ENCODE measurements around the gene MAML3. TPM values are rescaled to one million over a fixed set of nuclear protein-coding genes. Genes with fewer than 3 reads are reported as not detected.

Gene MAML3
- total and polyA plus RNA-seq, 2 experiments from 2014 or later = 1.7 to 6.5 TPM

DNA sequence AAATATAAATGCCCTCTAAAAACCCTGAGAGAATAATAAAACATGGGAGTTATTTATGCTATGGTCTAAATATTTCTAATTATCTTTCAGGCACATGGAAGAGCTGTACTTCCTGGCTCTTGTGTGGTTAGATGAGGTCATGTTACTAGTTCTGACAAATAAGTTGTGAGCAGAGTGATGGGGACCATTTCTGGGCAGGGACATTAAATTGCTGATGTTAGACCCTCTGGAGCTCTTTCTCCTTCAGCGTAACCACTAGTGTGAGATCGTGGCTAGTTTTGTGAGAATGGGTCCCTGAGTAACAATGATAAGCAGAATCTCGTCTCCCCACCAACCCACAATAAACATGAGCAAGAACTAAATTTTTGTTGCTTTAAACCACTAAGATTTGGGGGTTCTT lies 108.0 kb downstream of the MAML3 start:
- 0 out of 2 replicates have a peak overlapping the region, but pooled peaks have one; percentile 4 for H3K4me3 ChIP-seq
- H3K27me3 ChIP-seq (ENCODE audit: insufficient read depth) = no peaks in the 10 kb centered on the region
- Mint-ChIP-seq H3K27me3 (ENCODE audit: insufficient read depth, low read depth, poor library complexity) (peaks cover 8% of the 10 kb centered on the region), H3K4me1 (peaks cover 57% of the 10 kb centered on the region), H3K27ac (peak overlapping the region; percentile 67), H3K9me3 (no peaks in the 10 kb centered on the region), H3K4me3 (no peak overlapping the region), H3K36me3 (ENCODE audit: low read depth) (no peaks in the 10 kb centered on the region)
- peak overlapping the region; percentile 52 for H3K4me2 ChIP-seq
- no peaks in the 10 kb centered on the region for H3K9me2 ChIP-seq (ENCODE audit: insufficient read depth)
- H3K4me1 ChIP-seq (ENCODE audit: insufficient read depth) = peaks cover 41% of the 10 kb centered on the region
- no peaks in the 10 kb centered on the region for H3K79me2 ChIP-seq (replicated peaks; ENCODE audit: insufficient read depth)
- no peaks in the 10 kb centered on the region for H3F3A ChIP-seq (replicated peaks; ENCODE audit: low read depth)
- H4K20me1 ChIP-seq (replicated peaks; ENCODE audit: insufficient read depth) = no peaks in the 10 kb centered on the region
- no peak overlapping the region for H2AFZ ChIP-seq
- H3K27ac ChIP-seq (ENCODE audit: low read depth) = peak overlapping the region; percentile 34
- H3K36me3 ChIP-seq (ENCODE audit: insufficient read depth) = no peaks in the 10 kb centered on the region
- no peak for DNase-seq (ENCODE audit: low spot score)
- ATAC-seq = no peak
- TF ChIP-seq CREB1 (CRISPR knock-in tag; IDR thresholded peaks at IDR 0.05; ENCODE audit: low read depth) = no peak
- no peak for TF ChIP-seq EZH2 (IDR thresholded peaks at IDR 0.05; ENCODE audit: low read depth, unreplicated experiment)
- TF ChIP-seq, protein P1, sequence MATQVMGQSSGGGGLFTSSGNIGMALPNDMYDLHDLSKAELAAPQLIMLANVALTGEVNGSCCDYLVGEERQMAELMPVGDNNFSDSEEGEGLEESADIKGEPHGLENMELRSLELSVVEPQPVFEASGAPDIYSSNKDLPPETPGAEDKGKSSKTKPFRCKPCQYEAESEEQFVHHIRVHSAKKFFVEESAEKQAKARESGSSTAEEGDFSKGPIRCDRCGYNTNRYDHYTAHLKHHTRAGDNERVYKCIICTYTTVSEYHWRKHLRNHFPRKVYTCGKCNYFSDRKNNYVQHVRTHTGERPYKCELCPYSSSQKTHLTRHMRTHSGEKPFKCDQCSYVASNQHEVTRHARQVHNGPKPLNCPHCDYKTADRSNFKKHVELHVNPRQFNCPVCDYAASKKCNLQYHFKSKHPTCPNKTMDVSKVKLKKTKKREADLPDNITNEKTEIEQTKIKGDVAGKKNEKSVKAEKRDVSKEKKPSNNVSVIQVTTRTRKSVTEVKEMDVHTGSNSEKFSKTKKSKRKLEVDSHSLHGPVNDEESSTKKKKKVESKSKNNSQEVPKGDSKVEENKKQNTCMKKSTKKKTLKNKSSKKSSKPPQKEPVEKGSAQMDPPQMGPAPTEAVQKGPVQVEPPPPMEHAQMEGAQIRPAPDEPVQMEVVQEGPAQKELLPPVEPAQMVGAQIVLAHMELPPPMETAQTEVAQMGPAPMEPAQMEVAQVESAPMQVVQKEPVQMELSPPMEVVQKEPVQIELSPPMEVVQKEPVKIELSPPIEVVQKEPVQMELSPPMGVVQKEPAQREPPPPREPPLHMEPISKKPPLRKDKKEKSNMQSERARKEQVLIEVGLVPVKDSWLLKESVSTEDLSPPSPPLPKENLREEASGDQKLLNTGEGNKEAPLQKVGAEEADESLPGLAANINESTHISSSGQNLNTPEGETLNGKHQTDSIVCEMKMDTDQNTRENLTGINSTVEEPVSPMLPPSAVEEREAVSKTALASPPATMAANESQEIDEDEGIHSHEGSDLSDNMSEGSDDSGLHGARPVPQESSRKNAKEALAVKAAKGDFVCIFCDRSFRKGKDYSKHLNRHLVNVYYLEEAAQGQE (IDR thresholded peaks at IDR 0.05; ENCODE audit: unreplicated experiment) = no peak
- TF ChIP-seq, protein P2, sequence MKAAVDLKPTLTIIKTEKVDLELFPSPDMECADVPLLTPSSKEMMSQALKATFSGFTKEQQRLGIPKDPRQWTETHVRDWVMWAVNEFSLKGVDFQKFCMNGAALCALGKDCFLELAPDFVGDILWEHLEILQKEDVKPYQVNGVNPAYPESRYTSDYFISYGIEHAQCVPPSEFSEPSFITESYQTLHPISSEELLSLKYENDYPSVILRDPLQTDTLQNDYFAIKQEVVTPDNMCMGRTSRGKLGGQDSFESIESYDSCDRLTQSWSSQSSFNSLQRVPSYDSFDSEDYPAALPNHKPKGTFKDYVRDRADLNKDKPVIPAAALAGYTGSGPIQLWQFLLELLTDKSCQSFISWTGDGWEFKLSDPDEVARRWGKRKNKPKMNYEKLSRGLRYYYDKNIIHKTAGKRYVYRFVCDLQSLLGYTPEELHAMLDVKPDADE (IDR thresholded peaks at IDR 0.05) = no peak
- TF ChIP-seq EZH2phosphoT487 (IDR thresholded peaks at IDR 0.05; ENCODE audit: unreplicated experiment) = no peak
- TF ChIP-seq POLR2AphosphoS5 (IDR thresholded peaks at IDR 0.05; ENCODE audit: low read depth) = no peak
- no peak for TF ChIP-seq ZNF331 (CRISPR knock-in tag; IDR thresholded peaks at IDR 0.05; ENCODE audit: low read depth)
- no peak for TF ChIP-seq NANOG (IDR thresholded peaks at IDR 0.05; ENCODE audit: borderline replicate concordance)
- TF ChIP-seq, protein P3, sequence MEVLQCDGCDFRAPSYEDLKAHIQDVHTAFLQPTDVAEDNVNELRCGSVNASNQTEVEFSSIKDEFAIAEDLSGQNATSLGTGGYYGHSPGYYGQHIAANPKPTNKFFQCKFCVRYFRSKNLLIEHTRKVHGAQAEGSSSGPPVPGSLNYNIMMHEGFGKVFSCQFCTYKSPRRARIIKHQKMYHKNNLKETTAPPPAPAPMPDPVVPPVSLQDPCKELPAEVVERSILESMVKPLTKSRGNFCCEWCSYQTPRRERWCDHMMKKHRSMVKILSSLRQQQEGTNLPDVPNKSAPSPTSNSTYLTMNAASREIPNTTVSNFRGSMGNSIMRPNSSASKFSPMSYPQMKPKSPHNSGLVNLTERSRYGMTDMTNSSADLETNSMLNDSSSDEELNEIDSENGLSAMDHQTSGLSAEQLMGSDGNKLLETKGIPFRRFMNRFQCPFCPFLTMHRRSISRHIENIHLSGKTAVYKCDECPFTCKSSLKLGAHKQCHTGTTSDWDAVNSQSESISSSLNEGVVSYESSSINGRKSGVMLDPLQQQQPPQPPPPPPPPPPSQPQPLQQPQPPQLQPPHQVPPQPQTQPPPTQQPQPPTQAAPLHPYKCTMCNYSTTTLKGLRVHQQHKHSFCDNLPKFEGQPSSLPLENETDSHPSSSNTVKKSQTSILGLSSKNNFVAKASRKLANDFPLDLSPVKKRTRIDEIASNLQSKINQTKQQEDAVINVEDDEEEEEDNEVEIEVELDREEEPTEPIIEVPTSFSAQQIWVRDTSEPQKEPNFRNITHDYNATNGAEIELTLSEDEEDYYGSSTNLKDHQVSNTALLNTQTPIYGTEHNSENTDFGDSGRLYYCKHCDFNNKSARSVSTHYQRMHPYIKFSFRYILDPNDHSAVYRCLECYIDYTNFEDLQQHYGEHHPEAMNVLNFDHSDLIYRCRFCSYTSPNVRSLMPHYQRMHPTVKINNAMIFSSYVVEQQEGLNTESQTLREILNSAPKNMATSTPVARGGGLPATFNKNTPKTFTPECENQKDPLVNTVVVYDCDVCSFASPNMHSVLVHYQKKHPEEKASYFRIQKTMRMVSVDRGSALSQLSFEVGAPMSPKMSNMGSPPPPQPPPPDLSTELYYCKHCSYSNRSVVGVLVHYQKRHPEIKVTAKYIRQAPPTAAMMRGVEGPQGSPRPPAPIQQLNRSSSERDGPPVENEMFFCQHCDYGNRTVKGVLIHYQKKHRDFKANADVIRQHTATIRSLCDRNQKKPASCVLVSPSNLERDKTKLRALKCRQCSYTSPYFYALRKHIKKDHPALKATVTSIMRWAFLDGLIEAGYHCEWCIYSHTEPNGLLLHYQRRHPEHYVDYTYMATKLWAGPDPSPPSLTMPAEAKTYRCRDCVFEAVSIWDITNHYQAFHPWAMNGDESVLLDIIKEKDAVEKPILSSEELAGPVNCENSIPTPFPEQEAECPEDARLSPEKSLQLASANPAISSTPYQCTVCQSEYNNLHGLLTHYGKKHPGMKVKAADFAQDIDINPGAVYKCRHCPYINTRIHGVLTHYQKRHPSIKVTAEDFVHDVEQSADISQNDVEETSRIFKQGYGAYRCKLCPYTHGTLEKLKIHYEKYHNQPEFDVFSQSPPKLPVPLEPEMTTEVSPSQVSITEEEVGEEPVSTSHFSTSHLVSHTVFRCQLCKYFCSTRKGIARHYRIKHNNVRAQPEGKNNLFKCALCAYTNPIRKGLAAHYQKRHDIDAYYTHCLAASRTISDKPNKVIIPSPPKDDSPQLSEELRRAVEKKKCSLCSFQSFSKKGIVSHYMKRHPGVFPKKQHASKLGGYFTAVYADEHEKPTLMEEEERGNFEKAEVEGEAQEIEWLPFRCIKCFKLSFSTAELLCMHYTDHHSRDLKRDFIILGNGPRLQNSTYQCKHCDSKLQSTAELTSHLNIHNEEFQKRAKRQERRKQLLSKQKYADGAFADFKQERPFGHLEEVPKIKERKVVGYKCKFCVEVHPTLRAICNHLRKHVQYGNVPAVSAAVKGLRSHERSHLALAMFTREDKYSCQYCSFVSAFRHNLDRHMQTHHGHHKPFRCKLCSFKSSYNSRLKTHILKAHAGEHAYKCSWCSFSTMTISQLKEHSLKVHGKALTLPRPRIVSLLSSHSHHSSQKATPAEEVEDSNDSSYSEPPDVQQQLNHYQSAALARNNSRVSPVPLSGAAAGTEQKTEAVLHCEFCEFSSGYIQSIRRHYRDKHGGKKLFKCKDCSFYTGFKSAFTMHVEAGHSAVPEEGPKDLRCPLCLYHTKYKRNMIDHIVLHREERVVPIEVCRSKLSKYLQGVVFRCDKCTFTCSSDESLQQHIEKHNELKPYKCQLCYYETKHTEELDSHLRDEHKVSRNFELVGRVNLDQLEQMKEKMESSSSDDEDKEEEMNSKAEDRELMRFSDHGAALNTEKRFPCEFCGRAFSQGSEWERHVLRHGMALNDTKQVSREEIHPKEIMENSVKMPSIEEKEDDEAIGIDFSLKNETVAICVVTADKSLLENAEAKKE (CRISPR knock-in tag; IDR thresholded peaks at IDR 0.05) = no peak
- TF ChIP-seq, protein P4, sequence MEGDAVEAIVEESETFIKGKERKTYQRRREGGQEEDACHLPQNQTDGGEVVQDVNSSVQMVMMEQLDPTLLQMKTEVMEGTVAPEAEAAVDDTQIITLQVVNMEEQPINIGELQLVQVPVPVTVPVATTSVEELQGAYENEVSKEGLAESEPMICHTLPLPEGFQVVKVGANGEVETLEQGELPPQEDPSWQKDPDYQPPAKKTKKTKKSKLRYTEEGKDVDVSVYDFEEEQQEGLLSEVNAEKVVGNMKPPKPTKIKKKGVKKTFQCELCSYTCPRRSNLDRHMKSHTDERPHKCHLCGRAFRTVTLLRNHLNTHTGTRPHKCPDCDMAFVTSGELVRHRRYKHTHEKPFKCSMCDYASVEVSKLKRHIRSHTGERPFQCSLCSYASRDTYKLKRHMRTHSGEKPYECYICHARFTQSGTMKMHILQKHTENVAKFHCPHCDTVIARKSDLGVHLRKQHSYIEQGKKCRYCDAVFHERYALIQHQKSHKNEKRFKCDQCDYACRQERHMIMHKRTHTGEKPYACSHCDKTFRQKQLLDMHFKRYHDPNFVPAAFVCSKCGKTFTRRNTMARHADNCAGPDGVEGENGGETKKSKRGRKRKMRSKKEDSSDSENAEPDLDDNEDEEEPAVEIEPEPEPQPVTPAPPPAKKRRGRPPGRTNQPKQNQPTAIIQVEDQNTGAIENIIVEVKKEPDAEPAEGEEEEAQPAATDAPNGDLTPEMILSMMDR (conservative IDR thresholded peaks at IDR 0.05; ENCODE audit: low read depth in 2 of 2) = no peak
- TF ChIP-seq ZNF114 (CRISPR knock-in tag; IDR thresholded peaks at IDR 0.05) = no peak
- TF ChIP-seq JUNB (IDR thresholded peaks at IDR 0.05; ENCODE audit: unreplicated experiment) = no peak
- TF ChIP-seq STAT1 (IDR thresholded peaks at IDR 0.05; ENCODE audit: unreplicated experiment) = no peak
